Keratinocyte (primary cell): ENCODE measurements around the gene MINK1. TPM values are rescaled to one million over a fixed set of nuclear protein-coding genes. Genes with fewer than 3 reads are reported as not detected.

ENCODE experiments used
- DNase-seq: peaks from one replicate; pipeline ENCODE4 v3.0.0-alpha.2; 2011; ENCODE audit warnings: low read depth, missing footprints, low spot score
- FAIRE-seq: peaks from 2 replicates; lab custom pipeline; 2011; peaks lifted over from hg19 to GRCh38; lab: Jason Lieb, UNC
- H2AFZ ChIP-seq: 2 replicates; pipeline ENCODE4 v1.6.0; 2012; ENCODE audit warnings: low read length, control low read depth, inconsistent platforms; ENCODE audit not compliant: control insufficient read depth
- H3K27ac ChIP-seq: 2 replicates; pipeline ENCODE4 v1.5.1; 2011; ENCODE audit warnings: low read length; ENCODE audit not compliant: control insufficient read depth, insufficient read depth
- H3K27me3 ChIP-seq: 3 replicates; pipeline ENCODE4 v1.6.0; 2011; ENCODE audit warnings: low read length; ENCODE audit not compliant: control insufficient read depth, insufficient read depth; ENCODE audit errors: extremely low read depth
- H3K36me3 ChIP-seq, 2 experiments: 2 replicates in 1 of 2; 3 replicates in 1 of 2; pipeline ENCODE4 v1.5.1; 2011; ENCODE audit warnings: low read length in 2 of 2, mild to moderate bottlenecking in 1 of 2; ENCODE audit not compliant: control insufficient read depth in 2 of 2, insufficient read depth in 2 of 2; ENCODE audit errors: extremely low read depth in 1 of 2
- H3K4me1 ChIP-seq: 3 replicates; pipeline ENCODE4 v1.5.1; 2011; ENCODE audit warnings: low read length; ENCODE audit not compliant: control insufficient read depth, insufficient read depth; ENCODE audit errors: extremely low read depth
- H3K4me2 ChIP-seq: 3 replicates; pipeline ENCODE4 v1.6.0; 2011; ENCODE audit warnings: low read depth, low read length; ENCODE audit not compliant: control insufficient read depth, insufficient read depth; ENCODE audit errors: extremely low read depth
- H3K4me3 ChIP-seq, 3 experiments: fragments of 200-600 bp in 1 of 3; sonication (generic) in 1 of 3; 2 replicates in 2 of 3; 3 replicates in 1 of 3; pipeline ENCODE4 v1.5.1; 2011 to 2016; ENCODE audit warnings: low read length in 3 of 3, mild to moderate bottlenecking in 3 of 3, control low read depth in 2 of 3, inconsistent platforms in 1 of 3, low read depth in 1 of 3, mixed read lengths in 1 of 3, mixed run types in 1 of 3, moderate library complexity in 1 of 3; ENCODE audit not compliant: control insufficient read depth in 2 of 3, insufficient read depth in 2 of 3; ENCODE audit errors: extremely low read depth in 1 of 3
- H3K79me2 ChIP-seq: 2 replicates; pipeline ENCODE4 v1.6.0; 2012; ENCODE audit warnings: low read length; ENCODE audit not compliant: control insufficient read depth, insufficient read depth
- H3K9ac ChIP-seq: 3 replicates; pipeline ENCODE4 v1.6.0; 2011; ENCODE audit warnings: low read length; ENCODE audit not compliant: control insufficient read depth, insufficient read depth; ENCODE audit errors: extremely low read depth
- H3K9me1 ChIP-seq: 3 replicates; pipeline ENCODE4 v1.6.0; 2011; ENCODE audit warnings: low read length; ENCODE audit not compliant: control insufficient read depth, insufficient read depth; ENCODE audit errors: extremely low read depth
- H3K9me3 ChIP-seq: 2 replicates; pipeline ENCODE4 v1.5.1; 2012; ENCODE audit warnings: low read depth, low read length; ENCODE audit not compliant: control insufficient read depth
- H4K20me1 ChIP-seq: 3 replicates; pipeline ENCODE4 v1.6.0; 2011; ENCODE audit warnings: low read length; ENCODE audit not compliant: control insufficient read depth, insufficient read depth; ENCODE audit errors: extremely low read depth
- CTCF ChIP-seq, 3 experiments: IDR thresholded peaks in 1 of 3; conservative IDR thresholded peaks in 1 of 3; optimal IDR thresholded peaks in 1 of 3; 2 replicates in 2 of 3; 3 replicates in 1 of 3; pipeline versions ENCODE3 to v1.5.1; 2011; ENCODE audit warnings: low read length in 3 of 3, mild to moderate bottlenecking in 3 of 3, moderate library complexity in 2 of 3, control low read depth in 1 of 3, inconsistent platforms in 1 of 3; ENCODE audit not compliant: insufficient read depth in 2 of 3; ENCODE audit errors: extremely low read depth in 1 of 3
- EZH2 ChIP-seq: IDR thresholded peaks from one replicate; pipeline ENCODE4 v1.6.1; 2012; ENCODE audit warnings: inconsistent platforms, mild to moderate bottlenecking, low read length, moderate library complexity
- dilution Hi-C: fragments of 300-500 bp; cut with MboI; formaldehyde crosslinking; loops from one replicate; pipeline ENCODE4 v1.7.0; 2020; ENCODE audit warnings: low sequenced_read_pairs; ENCODE audit not compliant: extremely low pct_ligation_motif_present
- polyA plus RNA-seq, 5 experiments: library from polyadenylated mRNA; depleted of rRNA in 3 of 5; stranded (reverse) in 3 of 5; stranded (forward) in 1 of 5; unstranded in 1 of 5; fragments of >200 nt; gene quantifications; 1 replicate in 1 of 5; 2 replicates in 3 of 5; 3 replicates in 1 of 5; pipeline versions ENCODE4 v1.2.1 to v1.2.3, GENCODE V29; 2011 to 2012; ENCODE audit warnings: missing spikeins in 2 of 5, low read depth in 1 of 5, low replicate concordance in 1 of 5

The MINK1 gene
- polyA plus RNA-seq, 1 donor (not counting 4 experiments of a cell fraction or from before 2014, with no cell fraction given), result 82.8 TPM

GRCh38 chr17:4842376-4842775, 9.2 kb downstream of the MINK1 start:
- Histone ChIP-seq H3K9me1 (peaks cover 11% of the 10 kb centered on the region), H3K9me3 (no peaks in the 10 kb centered on the region), H3K27ac (no peak overlapping the region), H2AFZ (no peak overlapping the region), H3K9ac (no peak overlapping the region), H3K79me2 (peaks cover 92% of the 10 kb centered on the region), H3K4me2 (no peak overlapping the region), H3K4me3 (no peak overlapping the region), H3K27me3 (no peaks in the 10 kb centered on the region), H3K36me3 (peaks cover 17 to 31% of the 10 kb centered on the region in 2 experiments), H3K4me1 (peaks cover 29% of the 10 kb centered on the region), H4K20me1 (no peaks in the 10 kb centered on the region)
- DNase-seq, result no peak
- FAIRE-seq, result no peak
- dilution Hi-C loops, result no loop called here
- TF ChIP-seq CTCF (optimal IDR thresholded peaks at IDR 0.05 in 1 of 3, IDR thresholded peaks at IDR 0.05 in 1 of 3, conservative IDR thresholded peaks at IDR 0.05 in 1 of 3; ENCODE audit: extremely low read depth in 1 of 3, insufficient read depth in 2 of 3, low read length in 3 of 3) (no peak), EZH2 (no peak)

GRCh38 chr17:4843321-4844000, 10.3 kb downstream of the MINK1 start:
- peaks cover 90% of the 10 kb centered on the region for H3K79me2 ChIP-seq
- no peak overlapping the region for H3K27ac ChIP-seq
- H3K36me3 ChIP-seq, result peaks cover 16 to 22% of the 10 kb centered on the region in 2 experiments
- no peak overlapping the region for H3K4me2 ChIP-seq
- no peak for DNase-seq
- no peaks in the 10 kb centered on the region for H4K20me1 ChIP-seq
- H3K4me3 ChIP-seq, result no peak overlapping the region
- H2AFZ ChIP-seq, result no peak overlapping the region
- no peak for FAIRE-seq
- peaks cover 6% of the 10 kb centered on the region for H3K9me1 ChIP-seq
- dilution Hi-C loops, result no loop called here
- H3K4me1 ChIP-seq, result peaks cover 34% of the 10 kb centered on the region
- H3K9ac ChIP-seq, result no peak overlapping the region
- no peaks in the 10 kb centered on the region for H3K27me3 ChIP-seq
- no peak for TF ChIP-seq EZH2
- TF ChIP-seq CTCF (optimal IDR thresholded peaks at IDR 0.05 in 1 of 3, IDR thresholded peaks at IDR 0.05 in 1 of 3, conservative IDR thresholded peaks at IDR 0.05 in 1 of 3; ENCODE audit: extremely low read depth in 1 of 3, insufficient read depth in 2 of 3, low read length in 3 of 3), result no peak
- H3K9me3 ChIP-seq, result no peaks in the 10 kb centered on the region
